Stromal cell of bone marrow (primary cell): ENCODE measurements around the gene SUMO2.
"Not testable (repeated sequence)": the region's sequence is repeated elsewhere in the genome, so short reads cannot be mapped to it uniquely, and the experiment has no call there.

ENCODE experiments used
- DNase-seq: peaks from one replicate; pipeline ENCODE4 v3.0.0-alpha.2; 2012; ENCODE audit warnings: low read depth

The SUMO2 gene

GRCh38 chr17:75144816-75145512 is 37.8 kb downstream of the SUMO2 start:
- DNase-seq = no peak

GRCh38 chr17:75142236-75142971 is 40.4 kb downstream of the SUMO2 start:
- DNase-seq = no peak

- no peak for DNase-seq
These were observed 44.2 kb downstream of the SUMO2 start for GRCh38 chr17:75138519-75138918.

GRCh38 chr17:75137762-75138161 is 45.0 kb downstream of the SUMO2 start:
- not testable (repeated sequence) for DNase-seq

GRCh38 chr17:75135946-75136345 is 46.8 kb downstream of the SUMO2 start:
- DNase-seq = no peak

- DNase-seq = no peak
These were observed 47.3 kb downstream of the SUMO2 start for GRCh38 chr17:75135452-75135851.

GRCh38 chr17:75133607-75134347 is 49.0 kb downstream of the SUMO2 start:
- DNase-seq = not testable (repeated sequence)

GRCh38 chr17:75133001-75133400 is 49.8 kb downstream of the SUMO2 start:
- no peak for DNase-seq

GRCh38 chr17:75132018-75133000 is 50.5 kb downstream of the SUMO2 start:
- DNase-seq = not testable (repeated sequence)

- DNase-seq = peak; percentile 43
These were observed 51.3 kb downstream of the SUMO2 start, which contains the start of gene NT5C for GRCh38 chr17:75131278-75132017. Gene NT5C, minus strand, starts transcription at chr17:75131742. Its CDS starts 35 bp downstream, at chr17:75131707.

- DNase-seq = no peak
These were observed 52.0 kb downstream of the SUMO2 start for GRCh38 chr17:75130632-75131277.

- no peak for DNase-seq
These were observed 52.6 kb downstream of the SUMO2 start for GRCh38 chr17:75130059-75130631.

GRCh38 chr17:75129576-75129975 is 53.2 kb downstream of the SUMO2 start:
- no peak for DNase-seq

- DNase-seq = no peak
These were observed 53.9 kb downstream of the SUMO2 start for GRCh38 chr17:75128694-75129505.

GRCh38 chr17:75127936-75128335 is 54.8 kb downstream of the SUMO2 start:
- not testable (repeated sequence) for DNase-seq

GRCh38 chr17:75126954-75127353 is 55.8 kb downstream of the SUMO2 start:
- no peak for DNase-seq

- DNase-seq = no peak
These were observed 56.8 kb downstream of the SUMO2 start for GRCh38 chr17:75125984-75126383.

GRCh38 chr17:75124819-75125162 is 58.0 kb downstream of the SUMO2 start:
- DNase-seq = no peak
